HG02571 (cell line): ENCODE data around the gene MYL10.
"Not testable (repeated sequence)": the region's sequence is repeated elsewhere in the genome, so short reads cannot be mapped to it uniquely, and the experiment has no call there.

ENCODE experiments used
- ATAC-seq: cut with Tn5 transposase; IDR thresholded peaks from one replicate; pipeline ENCODE4 v1.9.1; 2021; ENCODE audit warnings: mild to moderate bottlenecking, moderate library complexity; ENCODE audit not compliant: unreplicated experiment

The MYL10 gene

GRCh38 chr7:101657171-101657570 lies 28.1 kb upstream of the MYL10 start:
- ATAC-seq: no peak

- no peak for ATAC-seq
These were observed 22.0 kb upstream of the MYL10 start for GRCh38 chr7:101651112-101651511.

GRCh38 chr7:101650579-101651081 lies 21.5 kb upstream of the MYL10 start:
- ATAC-seq: no peak

- not testable (repeated sequence) for ATAC-seq
These were observed 18.8 kb upstream of the MYL10 start for GRCh38 chr7:101647876-101648275.

- ATAC-seq: no peak
These were observed 16.9 kb upstream of the MYL10 start for GRCh38 chr7:101645951-101646350.

GRCh38 chr7:101644879-101645278 lies 15.8 kb upstream of the MYL10 start:
- ATAC-seq: no peak

GRCh38 chr7:101639127-101639526 lies 10.0 kb upstream of the MYL10 start:
- not testable (repeated sequence) for ATAC-seq

- ATAC-seq: no peak
These were observed 7.9 kb upstream of the MYL10 start for GRCh38 chr7:101636822-101637623.

- no peak for ATAC-seq
These were observed 6.4 kb upstream of the MYL10 start for GRCh38 chr7:101635484-101635883.

GRCh38 chr7:101634196-101634717 lies 5.2 kb upstream of the MYL10 start:
- no peak for ATAC-seq

- ATAC-seq: no peak
These were observed 4.4 kb upstream of the MYL10 start for GRCh38 chr7:101633511-101633910.

GRCh38 chr7:101632641-101633040 lies 3.5 kb upstream of the MYL10 start:
- no peak for ATAC-seq

- ATAC-seq: no peak
These were observed 2.2 kb upstream of the MYL10 start for GRCh38 chr7:101631224-101631714.

- no peak for ATAC-seq
These were observed 1.5 kb upstream of the MYL10 start for GRCh38 chr7:101630591-101630990.

GRCh38 chr7:101628522-101628921 lies 574 bp downstream of the MYL10 start:
- ATAC-seq: no peak

- ATAC-seq: no peak
These were observed 2.3 kb downstream of the MYL10 start for GRCh38 chr7:101626758-101627157.

- no peak for ATAC-seq
These were observed 2.9 kb downstream of the MYL10 start for GRCh38 chr7:101626069-101626671.

- no peak for ATAC-seq
These were observed 3.9 kb downstream of the MYL10 start for GRCh38 chr7:101625031-101625791.

- no peak for ATAC-seq
These were observed 4.7 kb downstream of the MYL10 start for GRCh38 chr7:101624246-101625001.

- no peak for ATAC-seq
These were observed 6.4 kb downstream of the MYL10 start for GRCh38 chr7:101622609-101623173.
